ENCODE data around the gene NPAS4. TPM values are rescaled to one million over a fixed set of nuclear protein-coding genes. Genes with fewer than 3 reads are reported as not detected.
"Not testable (repeated sequence)": the region's sequence is repeated elsewhere in the genome, so short reads cannot be mapped to it uniquely, and the experiment has no call there.

The NPAS4 gene
- total RNA-seq, 1 experiment from 2014 or later, result not detected

DNA sequence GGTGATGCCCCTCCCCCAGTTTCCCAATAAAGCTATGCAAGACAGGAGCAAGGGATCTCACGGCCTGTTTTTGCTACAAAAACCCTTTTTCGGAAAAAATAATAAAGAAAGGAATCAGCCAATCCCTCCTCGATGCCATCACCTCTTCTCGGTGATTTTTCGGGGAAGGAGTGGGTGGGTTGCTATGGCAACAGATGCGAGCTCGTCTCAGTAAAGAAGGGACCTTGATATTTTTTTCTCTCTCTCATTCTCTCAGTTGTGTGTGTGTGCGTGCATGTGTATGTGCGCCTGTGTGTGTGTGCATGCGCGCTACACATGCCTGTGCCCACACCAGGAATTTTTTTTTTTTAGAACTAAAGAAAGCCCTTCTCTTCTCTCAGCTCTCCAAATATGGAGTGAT lies 3.8 kb upstream of the NPAS4 start:
- no peak for DNase-seq (ENCODE audit: low read depth)

GRCh38 chr11:66418168-66418985 lies 2.5 kb upstream of the NPAS4 start:
- peak; percentile 92 for DNase-seq (ENCODE audit: low read depth)

DNA sequence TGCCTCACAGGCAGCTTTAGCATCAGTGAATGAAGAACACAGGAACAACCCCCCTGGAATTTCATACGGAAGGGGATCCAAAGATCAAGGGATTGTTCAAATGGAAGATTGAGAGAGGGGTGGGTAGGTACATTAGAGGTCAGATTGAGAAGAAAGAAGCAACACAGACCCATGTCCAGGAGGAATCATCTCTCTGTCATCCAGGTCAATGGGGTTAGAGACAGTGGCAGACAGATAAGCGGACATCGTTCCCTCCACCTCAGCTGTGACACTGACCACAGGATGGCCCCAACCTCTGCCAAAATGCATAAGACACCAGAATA lies 1.9 kb upstream of the NPAS4 start:
- DNase-seq (ENCODE audit: low read depth), result no peak

GRCh38 chr11:66419825-66420224 lies 1.0 kb upstream of the NPAS4 start:
- no peak for DNase-seq (ENCODE audit: low read depth)

DNA sequence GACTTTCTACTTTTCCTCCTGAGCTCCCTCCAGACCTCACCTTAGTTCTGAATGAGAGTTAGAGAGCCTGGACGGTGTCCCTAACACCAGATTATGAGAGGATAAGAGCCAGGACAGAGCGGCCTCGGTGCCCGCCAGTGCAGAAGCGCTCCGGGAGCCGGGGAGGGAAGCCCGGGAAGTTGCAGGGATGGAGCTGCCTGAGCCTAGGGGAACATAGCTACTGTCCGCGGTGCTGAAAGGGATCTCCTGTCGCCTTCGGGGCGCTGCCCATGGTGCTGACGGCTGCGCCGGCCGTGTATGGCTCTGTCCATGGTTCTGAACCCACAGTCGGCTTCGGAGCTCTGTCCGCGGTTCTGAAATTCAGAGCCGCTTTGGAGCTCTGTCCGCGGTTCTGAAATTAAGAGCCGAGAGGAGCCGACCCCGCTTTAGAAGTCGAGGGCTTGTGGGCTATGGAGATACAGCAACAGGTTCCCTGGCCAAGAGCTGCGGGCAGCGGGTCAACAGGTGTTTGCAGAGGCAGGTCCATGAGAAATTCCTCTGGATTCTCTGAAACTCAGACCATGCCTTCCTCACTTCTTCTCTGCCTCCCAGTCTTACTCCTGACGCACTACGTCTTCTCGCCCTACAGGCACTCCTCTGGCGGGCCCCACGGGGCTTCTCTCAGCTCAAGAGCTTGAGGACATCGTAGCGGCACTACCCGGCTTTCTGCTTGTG lies 814 bp downstream of the NPAS4 start:
- peak; percentile 74 for DNase-seq (ENCODE audit: low read depth)

GRCh38 chr11:66426314-66426713 lies 5.5 kb downstream of the NPAS4 start:
- DNase-seq (ENCODE audit: low read depth), result no peak

GRCh38 chr11:66428933-66429332 lies 8.1 kb downstream of the NPAS4 start:
- no peak for DNase-seq (ENCODE audit: low read depth)

- peak; percentile 47 for DNase-seq (ENCODE audit: low read depth)
Measured at GRCh38 chr11:66429983-66430602, 9.3 kb downstream of the NPAS4 start.

- DNase-seq (ENCODE audit: low read depth), result not testable (repeated sequence)
Measured at GRCh38 chr11:66431287-66431686, 10.5 kb downstream of the NPAS4 start.

- not testable (repeated sequence) for DNase-seq (ENCODE audit: low read depth)
Measured at GRCh38 chr11:66431871-66432329, 11.1 kb downstream of the NPAS4 start.

DNA sequence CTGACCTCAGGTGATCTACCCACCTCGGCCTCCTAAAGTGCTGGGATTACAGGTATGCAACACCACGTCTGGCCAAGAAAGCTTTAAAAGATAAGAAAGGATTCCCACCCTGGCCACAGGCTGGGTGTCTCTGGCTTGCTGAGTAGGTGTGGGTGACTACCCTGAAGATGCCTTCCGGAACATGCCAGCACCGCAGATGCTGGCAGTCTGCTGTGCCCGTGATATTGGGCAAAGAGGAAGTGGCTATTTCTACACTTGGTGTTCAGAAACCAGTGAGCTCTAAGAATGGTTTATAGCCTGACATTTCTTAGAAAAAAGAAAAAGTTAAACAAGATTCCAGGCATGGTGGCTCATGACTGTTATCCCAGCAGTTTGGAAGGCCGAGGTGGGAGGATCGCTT lies 11.8 kb downstream of the NPAS4 start:
- no peak for DNase-seq (ENCODE audit: low read depth)

- DNase-seq (ENCODE audit: low read depth), result no peak
Measured at GRCh38 chr11:66437979-66438503, 17.2 kb downstream of the NPAS4 start.

- DNase-seq (ENCODE audit: low read depth), result peak; percentile 90
Measured at GRCh38 chr11:66438504-66439466, 17.9 kb downstream of the NPAS4 start, which contains the start of gene MRPL11. Gene MRPL11, minus strand, starts transcription at chr11:66438848. Its CDS starts 94 bp downstream, at chr11:66438754.

DNA sequence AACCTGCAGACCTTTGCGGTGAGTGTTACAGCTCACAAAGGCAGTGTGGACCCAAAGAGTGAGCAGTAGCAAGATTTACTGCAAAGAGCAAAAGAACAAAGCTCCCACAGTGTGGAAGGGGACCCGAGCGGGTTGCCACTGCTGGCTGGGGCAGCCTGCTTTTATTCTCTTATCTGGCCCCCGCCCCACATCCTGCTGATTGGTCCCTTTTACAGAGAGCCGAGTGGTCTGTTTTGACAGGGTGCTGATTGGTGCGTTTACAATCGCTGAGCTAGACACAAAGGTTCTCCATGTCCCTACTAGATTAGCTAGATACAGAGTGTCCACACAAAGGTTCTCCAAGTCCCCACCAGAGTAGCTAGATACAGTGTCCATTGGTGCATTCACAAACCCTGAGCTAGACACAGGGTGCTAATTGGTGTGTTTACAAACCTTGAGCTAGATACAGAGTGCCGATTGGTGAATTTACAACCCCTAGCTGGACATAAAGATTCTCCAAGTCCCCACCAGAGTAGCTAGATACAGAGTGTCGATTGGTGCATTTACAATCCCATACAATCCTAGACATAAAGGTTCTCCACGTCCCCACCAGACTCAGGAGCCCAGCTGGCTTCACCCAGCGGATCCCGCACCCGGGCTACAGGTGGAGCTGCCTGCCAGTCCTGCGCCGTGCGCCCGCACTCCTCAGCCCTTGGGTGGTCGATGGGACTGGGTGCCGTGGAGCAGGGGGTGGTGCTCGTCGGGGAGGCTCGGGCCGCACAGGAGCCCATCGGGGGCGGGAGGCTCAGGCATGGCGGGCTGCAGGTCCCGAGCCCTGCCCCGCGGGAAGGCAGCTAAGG lies 19.5 kb downstream of the NPAS4 start:
- not testable (repeated sequence) for DNase-seq (ENCODE audit: low read depth)

DNA sequence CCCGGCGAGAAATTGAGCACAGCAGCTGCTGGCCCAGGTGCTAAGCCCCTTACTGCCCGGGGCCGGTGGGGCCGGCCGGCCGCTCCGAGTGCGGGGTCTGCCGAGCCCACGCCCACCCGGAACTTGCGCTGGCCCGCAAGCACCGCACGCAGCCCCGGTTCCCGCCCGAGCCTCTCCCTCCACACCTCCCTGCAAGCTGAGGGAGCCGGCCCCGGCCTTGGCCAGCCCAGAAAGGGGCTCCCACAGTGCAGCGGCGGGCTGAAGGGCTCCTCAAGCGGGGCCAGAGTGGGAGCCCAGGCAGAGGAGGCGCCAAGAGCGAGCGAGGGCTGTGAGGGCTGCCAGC lies 20.1 kb downstream of the NPAS4 start:
- not testable (repeated sequence) for DNase-seq (ENCODE audit: low read depth)

GRCh38 chr11:66443602-66444001 lies 22.8 kb downstream of the NPAS4 start:
- DNase-seq (ENCODE audit: low read depth), result peak; percentile 88

DNA sequence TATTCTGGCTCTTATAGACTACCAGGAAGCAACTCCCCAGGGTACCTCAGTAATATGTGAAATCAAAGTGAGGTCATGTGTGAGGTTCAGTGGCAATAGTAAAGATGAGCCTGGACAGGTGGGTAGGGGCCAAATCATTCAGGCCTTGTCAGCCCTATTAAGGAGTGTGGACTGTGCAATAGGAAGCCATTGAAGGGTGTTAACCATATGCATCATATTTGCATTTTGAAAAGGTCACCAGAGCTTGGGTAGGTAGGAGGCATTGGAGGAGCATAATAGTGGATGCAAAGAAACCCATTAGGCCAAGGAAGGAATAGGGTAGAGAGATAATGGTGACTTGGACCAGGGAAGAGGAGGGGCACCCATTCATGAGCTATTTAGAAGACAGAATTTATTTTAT lies 26.2 kb downstream of the NPAS4 start:
- no peak for DNase-seq (ENCODE audit: low read depth)

- DNase-seq (ENCODE audit: low read depth), result no peak
Measured at GRCh38 chr11:66448523-66448922, 27.7 kb downstream of the NPAS4 start.

GRCh38 chr11:66450560-66450959 lies 29.7 kb downstream of the NPAS4 start:
- no peak for DNase-seq (ENCODE audit: low read depth)

- DNase-seq (ENCODE audit: low read depth), result no peak
Measured at GRCh38 chr11:66451663-66452062, 30.8 kb downstream of the NPAS4 start.
